ENCODE results near the gene SDF2. TPM values are rescaled to one million over a fixed set of nuclear protein-coding genes. Genes with fewer than 3 reads are reported as not detected.

Gene SDF2
- total and polyA plus RNA-seq, 9 of the 15 experiments (the other 6 are each of a cell fraction or from before 2014, with no cell fraction given) = 41.2 to 132 (median 65.6) TPM

- no peak for TF ChIP-seq SMAD2 (IDR thresholded peaks at IDR 0.05; ENCODE audit: low read depth, low read length)
- TF ChIP-seq ARID3A (IDR thresholded peaks at IDR 0.05; ENCODE audit: borderline replicate concordance, low read depth, low read length) = no peak
- no peak for TF ChIP-seq SRSF7 (optimal IDR thresholded peaks at IDR 0.05; ENCODE audit: low read depth, low read length)
- TF ChIP-seq EGR1 (conservative IDR thresholded peaks at IDR 0.05) = peak; percentile 60
- no peak for TF ChIP-seq PRPF4 (IDR thresholded peaks at IDR 0.05; ENCODE audit: insufficient read depth, low read depth, low read length, poor library complexity, severe bottlenecking)
- no peak for TF ChIP-seq GABPA (tag; conservative IDR thresholded peaks at IDR 0.05; ENCODE audit: low read depth)
- TF ChIP-seq HDAC1 (IDR thresholded peaks at IDR 0.05) = peak in 1 of 2 experiments; percentile 91; a peak in 2 of 4 replicates
- TF ChIP-seq RBFOX2 (IDR thresholded peaks at IDR 0.05; ENCODE audit: low read depth, low read length) = peak; percentile 100
- TF ChIP-seq IFI16 (CRISPR knock-in tag; IDR thresholded peaks at IDR 0.05) = no peak
- TF ChIP-seq SIX5 (IDR thresholded peaks at IDR 0.05; ENCODE audit: borderline replicate concordance in 1 of 2, insufficient read depth in 1 of 2, low read depth in 1 of 2, low read length in 2 of 2) = no peak
- no peak for TF ChIP-seq ETV5 (CRISPR knock-in tag; IDR thresholded peaks at IDR 0.05; ENCODE audit: low read depth)
- TF ChIP-seq MAZ (CRISPR knock-in tag; conservative IDR thresholded peaks at IDR 0.05 in 1 of 2, IDR thresholded peaks at IDR 0.05 in 1 of 2) = peak; percentile 75 to 90
- no peak for TF ChIP-seq CHD4 (IDR thresholded peaks at IDR 0.05; ENCODE audit: insufficient read depth, insufficient replicate concordance, low read depth, low read length, poor library complexity, severe bottlenecking)
- peak; percentile 67; the same call in 1 of the 2 replicates for TF ChIP-seq MBD2 (IDR thresholded peaks at IDR 0.05; ENCODE audit: borderline replicate concordance, low read depth)
- TF ChIP-seq HNRNPH1 (optimal IDR thresholded peaks at IDR 0.05; ENCODE audit: low read depth, low read length) = no peak
- TF ChIP-seq CTBP1 (IDR thresholded peaks at IDR 0.05; ENCODE audit: borderline replicate concordance) = peak; percentile 76; the same call in 1 of the 2 replicates
- TF ChIP-seq, protein P1, sequence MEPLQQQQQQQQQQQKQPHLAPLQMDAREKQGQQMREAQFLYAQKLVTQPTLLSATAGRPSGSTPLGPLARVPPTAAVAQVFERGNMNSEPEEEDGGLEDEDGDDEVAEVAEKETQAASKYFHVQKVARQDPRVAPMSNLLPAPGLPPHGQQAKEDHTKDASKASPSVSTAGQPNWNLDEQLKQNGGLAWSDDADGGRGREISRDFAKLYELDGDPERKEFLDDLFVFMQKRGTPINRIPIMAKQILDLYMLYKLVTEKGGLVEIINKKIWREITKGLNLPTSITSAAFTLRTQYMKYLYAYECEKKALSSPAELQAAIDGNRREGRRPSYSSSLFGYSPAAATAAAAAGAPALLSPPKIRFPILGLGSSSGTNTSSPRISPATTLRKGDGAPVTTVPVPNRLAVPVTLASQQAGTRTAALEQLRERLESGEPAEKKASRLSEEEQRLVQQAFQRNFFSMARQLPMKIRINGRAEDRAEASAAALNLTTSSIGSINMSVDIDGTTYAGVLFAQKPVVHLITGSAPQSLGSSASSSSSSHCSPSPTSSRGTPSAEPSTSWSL (CRISPR knock-in tag; IDR thresholded peaks at IDR 0.05; ENCODE audit: borderline replicate concordance) = no peak
- no peak for TF ChIP-seq TEAD2 (tag; IDR thresholded peaks at IDR 0.05)
- no peak for TF ChIP-seq ZBTB9 (CRISPR knock-in tag; IDR thresholded peaks at IDR 0.05)
- no peak for TF ChIP-seq ZNF436 (CRISPR knock-in tag; IDR thresholded peaks at IDR 0.05)
- TF ChIP-seq NR2C2 (CRISPR knock-in tag; IDR thresholded peaks at IDR 0.05) = no peak
- TF ChIP-seq NR2C2 (tag; IDR thresholded peaks at IDR 0.05) = no peak
These were observed 62.9 kb downstream of the SDF2 start, which contains the start of gene SPAG5 (continued) for GRCh38 chr17:28598799-28599310.
